H1 (cell line): ENCODE measurements around the gene KANSL1L. TPM values are rescaled to one million over a fixed set of nuclear protein-coding genes. Genes with fewer than 3 reads are reported as not detected.

Experiments
- CTCF ChIA-PET: fragments of 300-600 bp; sonication (Branson Sonifier 250); formaldehyde crosslinking; loops from one replicate; lab custom pipeline; 2021; ENCODE audit not compliant: partially characterized antibody; lab: Charles Lee
- POLR2A ChIA-PET: fragments of 300-600 bp; sonication (Branson Sonifier 250); formaldehyde crosslinking; loops from one replicate; lab custom pipeline; 2021; ENCODE audit warnings: inconsistent platforms; ENCODE audit not compliant: partially characterized antibody; lab: Charles Lee
- DNase-seq, 2 experiments: peaks; one replicate each; pipeline versions ENCODE4 v3.0.0 to v3.0.0-alpha.2; 2010 to 2022; ENCODE audit warnings: low spot score in 2 of 2, low read depth in 1 of 2, mixed read lengths in 1 of 2
- FAIRE-seq: peaks from 2 replicates; lab custom pipeline; 2011; peaks lifted over from hg19 to GRCh38; lab: Jason Lieb, UNC
- H2AFZ ChIP-seq: 2 replicates; pipeline ENCODE4 v1.8.1; 2012; ENCODE audit warnings: low read length, inconsistent platforms
- H2AK5ac ChIP-seq: 2 replicates; pipeline ENCODE4 v1.6.1; 2013; ENCODE audit warnings: low read depth, low read length
- H2BK120ac ChIP-seq: replicated peaks from 2 replicates; pipeline ENCODE3; 2013; ENCODE audit warnings: low read depth, low read length, inconsistent platforms
- H2BK12ac ChIP-seq: 2 replicates; pipeline ENCODE4 v1.6.1; 2013; ENCODE audit warnings: low read depth, low read length
- H2BK15ac ChIP-seq: 2 replicates; pipeline ENCODE4 v1.6.1; 2013; ENCODE audit warnings: low read length
- H2BK20ac ChIP-seq: 2 replicates; pipeline ENCODE4 v1.6.1; 2013; ENCODE audit warnings: low read length
- H2BK5ac ChIP-seq: 2 replicates; pipeline ENCODE4 v1.6.1; 2013; ENCODE audit warnings: low read depth, low read length
- H3K14ac ChIP-seq: 2 replicates; pipeline ENCODE4 v1.6.1; 2013; ENCODE audit warnings: inconsistent platforms; ENCODE audit not compliant: insufficient read length
- H3K18ac ChIP-seq: 2 replicates; pipeline ENCODE4 v1.6.1; 2013; ENCODE audit warnings: low read length; ENCODE audit errors: extremely low read depth
- H3K23ac ChIP-seq: 2 replicates; pipeline ENCODE4 v1.6.1; 2013; ENCODE audit warnings: inconsistent platforms; ENCODE audit not compliant: insufficient read length
- H3K23me2 ChIP-seq: 2 replicates; pipeline ENCODE4 v1.6.1; 2013; ENCODE audit warnings: low read depth, low read length
- H3K27ac ChIP-seq: 2 replicates; pipeline ENCODE4 v1.6.1; 2011; ENCODE audit warnings: low read depth, low read length, inconsistent platforms
- H3K27me3 ChIP-seq, 4 experiments: replicated peaks in 1 of 4; 1 replicate in 1 of 4; 2 replicates in 3 of 4; pipeline versions ENCODE4 v1.6.1 to v1.8.1; 2011 to 2013; ENCODE audit warnings: low read length in 3 of 4, mild to moderate bottlenecking in 3 of 4, inconsistent platforms in 2 of 4, mixed read lengths in 2 of 4, moderate library complexity in 1 of 4; ENCODE audit not compliant: control insufficient read depth in 3 of 4, insufficient read depth in 3 of 4; ENCODE audit errors: extremely low read depth in 1 of 4
- H3K36me3 ChIP-seq, 4 experiments: 2 replicates each; pipeline versions ENCODE4 v1.6.1 to v1.8.1; 2011 to 2013; ENCODE audit warnings: mild to moderate bottlenecking in 4 of 4, low read length in 3 of 4, moderate library complexity in 2 of 4, control low read depth in 1 of 4, inconsistent platforms in 1 of 4; ENCODE audit not compliant: insufficient read depth in 4 of 4, control insufficient read depth in 2 of 4
- H3K4ac ChIP-seq: replicated peaks from 2 replicates; pipeline ENCODE3; 2013; ENCODE audit warnings: low read length, low read depth, mixed read lengths, inconsistent platforms; ENCODE audit not compliant: insufficient read length
- H3K4me1 ChIP-seq, 4 experiments: replicated peaks in 1 of 4; 1 replicate in 1 of 4; 2 replicates in 3 of 4; pipeline versions ENCODE4 v1.6.1 to v1.8.1; 2011 to 2013; ENCODE audit warnings: low read length in 3 of 4, inconsistent platforms in 2 of 4, mixed read lengths in 1 of 4; ENCODE audit not compliant: insufficient read depth in 4 of 4, control insufficient read depth in 3 of 4
- H3K4me2 ChIP-seq, 2 experiments: 2 replicates each; pipeline versions ENCODE4 v1.6.1 to v1.8.1; 2011 to 2013; ENCODE audit warnings: low read depth in 2 of 2, low read length in 2 of 2, control low read depth in 1 of 2, inconsistent platforms in 1 of 2, mild to moderate bottlenecking in 1 of 2; ENCODE audit not compliant: insufficient read depth in 1 of 2
- H3K4me3 ChIP-seq, 4 experiments: fragments of 200-600, 300-600 bp in 1 of 4; sonication (generic), shearing (Covaris generic), sonication (Bioruptor Twin) in 1 of 4; 2 replicates each; pipeline versions ENCODE4 v1.5.1 to v1.8.1; 2011 to 2016; ENCODE audit warnings: low read length in 4 of 4, low read depth in 3 of 4, control low read depth in 2 of 4, inconsistent platforms in 2 of 4, mild to moderate bottlenecking in 2 of 4, mixed read lengths in 1 of 4, moderate library complexity in 1 of 4; ENCODE audit not compliant: insufficient read depth in 2 of 4; ENCODE audit errors: extremely low read depth in 1 of 4
- H3K56ac ChIP-seq: replicated peaks from 2 replicates; pipeline ENCODE3; 2013; ENCODE audit warnings: low read depth, mild to moderate bottlenecking, mixed read lengths, low read length, inconsistent platforms; ENCODE audit not compliant: insufficient read length
- H3K79me1 ChIP-seq: 2 replicates; pipeline ENCODE4 v1.6.1; 2013; ENCODE audit warnings: low read depth, low read length, control low read depth
- H3K79me2 ChIP-seq, 2 experiments: 2 replicates each; pipeline versions ENCODE4 v1.6.1 to v1.8.1; 2012 to 2013; ENCODE audit warnings: low read length in 2 of 2, mild to moderate bottlenecking in 2 of 2, inconsistent platforms in 1 of 2; ENCODE audit not compliant: insufficient read depth in 2 of 2, control insufficient read depth in 1 of 2
- H3K9ac ChIP-seq, 4 experiments: replicated peaks in 1 of 4; 1 replicate in 1 of 4; 2 replicates in 3 of 4; pipeline versions ENCODE4 v1.6.1 to v1.8.1; 2011 to 2013; ENCODE audit warnings: low read depth in 3 of 4, low read length in 3 of 4, control low read depth in 2 of 4, mild to moderate bottlenecking in 2 of 4, moderate library complexity in 2 of 4, inconsistent platforms in 1 of 4; ENCODE audit errors: extremely low read depth in 1 of 4
- H3K9me3 ChIP-seq, 2 experiments: 2 replicates each; pipeline versions ENCODE4 v1.6.1 to v1.8.1; 2012 to 2013; ENCODE audit warnings: mild to moderate bottlenecking in 2 of 2, moderate library complexity in 2 of 2, control low read depth in 1 of 2, inconsistent platforms in 1 of 2, low read depth in 1 of 2, low read length in 1 of 2, mixed read lengths in 1 of 2; ENCODE audit not compliant: insufficient read depth in 2 of 2
- H4K20me1 ChIP-seq, 2 experiments: replicated peaks in 1 of 2; 2 replicates each; pipeline versions ENCODE3 to v1.8.1; 2011 to 2013; ENCODE audit warnings: inconsistent platforms in 2 of 2, low read length in 2 of 2, mild to moderate bottlenecking in 1 of 2; ENCODE audit not compliant: insufficient read depth in 2 of 2, control insufficient read depth in 1 of 2
- H4K5ac ChIP-seq: 2 replicates; pipeline ENCODE4 v1.6.1; 2013; ENCODE audit warnings: low read length, low read depth, mixed read lengths, inconsistent platforms; ENCODE audit not compliant: insufficient read length
- H4K8ac ChIP-seq: 2 replicates; pipeline ENCODE4 v1.8.0; 2013; ENCODE audit warnings: mild to moderate bottlenecking, moderate library complexity, low read length, inconsistent platforms; ENCODE audit not compliant: insufficient read depth; ENCODE audit errors: extremely low read depth
- H4K91ac ChIP-seq: replicated peaks from 2 replicates; pipeline ENCODE3; 2013; ENCODE audit warnings: low read length, mixed read lengths, inconsistent platforms; ENCODE audit not compliant: insufficient read length
- WGBS, 2 experiments: shearing (Covaris generic) in 1 of 2; methylation state at CpG; one replicate each; pipeline versions ENCODE4 v1.1.6 to v1.1.7; 2013 to 2015; ENCODE audit warnings: low lambda C conversion rate in 2 of 2, mixed read lengths in 2 of 2, inconsistent platforms in 1 of 2, low coverage in 1 of 2, missing lambda C conversion rate in 1 of 2; ENCODE audit not compliant: insufficient replicate concordance in 2 of 2, insufficient coverage in 1 of 2, insufficient read length in 1 of 2; ENCODE audit errors: extremely low coverage in 1 of 2, missing lambda C conversion rate in 1 of 2; 5-methylcytosine and 5-hydroxymethylcytosine counted together
- polyA plus RNA-seq, 7 experiments: library from polyadenylated mRNA; depleted of rRNA in 3 of 7; stranded (reverse) in 5 of 7; unstranded in 2 of 7; fragments of >200 nt in 5 of 7; fragments of 200-250 nt in 2 of 7; gene quantifications; 1 replicate in 5 of 7; 2 replicates in 1 of 7; 4 replicates in 1 of 7; pipeline versions ENCODE4 v1.2.1 to v1.2.3, GENCODE V29; 2011 to 2013; ENCODE audit warnings: missing spikeins in 2 of 7, mixed read lengths in 2 of 7
- total RNA-seq: library from RNA; stranded (reverse); fragmentation: NEBNext Ultra II Directional; extraction: Animal tissue kit (Norgen Biotek cat#: 25700); gene quantifications from 2 replicates; pipeline ENCODE4 v1.2.1, GENCODE V29; 2021

The KANSL1L gene
- total and polyA plus RNA-seq, 2 of the 8 experiments (the other 6 are each of a cell fraction or from before 2014, with no cell fraction given): 5.4 to 17.2 TPM

DNA sequence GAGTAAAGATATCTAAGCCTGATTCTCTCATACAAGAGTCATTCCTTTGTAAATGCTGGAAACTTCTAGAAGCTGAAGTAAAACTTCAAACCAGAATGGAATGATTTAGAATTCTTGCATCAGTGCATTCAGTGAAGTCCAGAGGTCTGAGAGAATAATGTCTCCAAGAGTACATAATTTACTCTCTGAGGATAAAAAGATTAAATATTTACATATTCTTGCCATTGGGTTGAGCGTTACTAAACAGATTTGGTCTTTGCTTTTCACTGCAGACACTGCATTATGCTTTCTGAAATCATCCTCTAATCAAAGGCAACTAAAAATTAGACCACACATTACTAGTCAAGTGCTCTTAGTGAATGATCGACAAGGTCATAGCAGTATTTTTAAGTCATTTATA lies 26.5 kb upstream of the KANSL1L start:
- no peak overlapping the region for H4K5ac ChIP-seq
- H3K23me2 ChIP-seq: no peaks in the 10 kb centered on the region; the same call in 1 of the 2 replicates
- ChIA-PET CTCF (interaction anchor here (0.5 to 3.8 kb wide), 12 partner anchors 8 to 863 kb away, joined by 3 to 16 read pairs (median 4); no protein-coding TSS in a partner anchor), POLR2A (no interaction called here)
- DNase-seq (no peak), FAIRE-seq (no peak)
- H3K18ac ChIP-seq: no peak overlapping the region
- no peak overlapping the region for H3K9ac ChIP-seq
- H4K8ac ChIP-seq: no peak overlapping the region
- H3K4me3 ChIP-seq: no peak overlapping the region
- H2BK5ac ChIP-seq: no peak overlapping the region
- peaks cover 0 to 1% (median 0%) of the 10 kb centered on the region in 4 experiments; a peak in 1 of 7 replicates for H3K27me3 ChIP-seq
- H2AK5ac ChIP-seq: no peak overlapping the region
- H3K23ac ChIP-seq: no peak overlapping the region
- H2BK12ac ChIP-seq: no peak overlapping the region
- H4K91ac ChIP-seq: no peak overlapping the region
- no peak overlapping the region for H2BK120ac ChIP-seq
- no peaks in the 10 kb centered on the region for H3K36me3 ChIP-seq
- no peak overlapping the region for H2BK20ac ChIP-seq
- H3K27ac ChIP-seq: no peak overlapping the region
- no peaks in the 10 kb centered on the region for H3K4me1 ChIP-seq
- no peaks in the 10 kb centered on the region for H3K79me2 ChIP-seq
- no peaks in the 10 kb centered on the region for H4K20me1 ChIP-seq
- WGBS, 2 experiments: 94% methylated on average over 2 of the region's 2 CpGs; no CpG with 5 or more reads in 1 of the 2 experiments
- no peak overlapping the region for H3K14ac ChIP-seq
- H2BK15ac ChIP-seq: no peak overlapping the region
- no peaks in the 10 kb centered on the region for H3K79me1 ChIP-seq
- no peak overlapping the region for H2AFZ ChIP-seq
- no peak overlapping the region for H3K4ac ChIP-seq
- H3K56ac ChIP-seq: no peak overlapping the region
- no peaks in the 10 kb centered on the region for H3K9me3 ChIP-seq
- H3K4me2 ChIP-seq: no peak overlapping the region
